ENCODE results near the gene DGKB.

DGKB gene

DNA sequence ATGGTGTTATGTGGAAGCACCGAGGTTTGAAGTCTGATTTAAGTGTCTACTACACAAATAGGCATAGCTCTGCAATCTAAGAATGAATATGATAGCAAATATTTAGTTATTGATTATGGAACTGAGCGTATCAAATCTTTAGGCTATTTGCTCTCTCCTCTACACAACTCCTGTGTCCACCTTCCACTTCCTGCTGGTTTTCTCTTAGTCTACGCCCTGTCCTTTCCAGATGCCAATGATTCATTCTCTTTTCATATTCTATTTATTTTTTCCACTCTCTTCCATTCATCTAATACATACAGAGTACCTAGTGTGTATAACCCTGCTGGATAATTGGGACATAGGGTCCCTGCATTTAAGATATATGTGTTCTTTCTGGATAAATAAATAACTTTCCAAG is 83.7 kb downstream of the DGKB start:
- no peak overlapping the region for H3K27ac ChIP-seq
- no peaks in the 10 kb centered on the region for H3K36me3 ChIP-seq
- no peaks in the 10 kb centered on the region for H3K4me1 ChIP-seq (ENCODE audit: control insufficient read depth in 1 of 2, insufficient read depth in 1 of 2, low read depth in 1 of 2, low read length in 1 of 2)
- TF ChIP-seq, protein P1, sequence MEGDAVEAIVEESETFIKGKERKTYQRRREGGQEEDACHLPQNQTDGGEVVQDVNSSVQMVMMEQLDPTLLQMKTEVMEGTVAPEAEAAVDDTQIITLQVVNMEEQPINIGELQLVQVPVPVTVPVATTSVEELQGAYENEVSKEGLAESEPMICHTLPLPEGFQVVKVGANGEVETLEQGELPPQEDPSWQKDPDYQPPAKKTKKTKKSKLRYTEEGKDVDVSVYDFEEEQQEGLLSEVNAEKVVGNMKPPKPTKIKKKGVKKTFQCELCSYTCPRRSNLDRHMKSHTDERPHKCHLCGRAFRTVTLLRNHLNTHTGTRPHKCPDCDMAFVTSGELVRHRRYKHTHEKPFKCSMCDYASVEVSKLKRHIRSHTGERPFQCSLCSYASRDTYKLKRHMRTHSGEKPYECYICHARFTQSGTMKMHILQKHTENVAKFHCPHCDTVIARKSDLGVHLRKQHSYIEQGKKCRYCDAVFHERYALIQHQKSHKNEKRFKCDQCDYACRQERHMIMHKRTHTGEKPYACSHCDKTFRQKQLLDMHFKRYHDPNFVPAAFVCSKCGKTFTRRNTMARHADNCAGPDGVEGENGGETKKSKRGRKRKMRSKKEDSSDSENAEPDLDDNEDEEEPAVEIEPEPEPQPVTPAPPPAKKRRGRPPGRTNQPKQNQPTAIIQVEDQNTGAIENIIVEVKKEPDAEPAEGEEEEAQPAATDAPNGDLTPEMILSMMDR (IDR thresholded peaks at IDR 0.05) = no peak
- no peak overlapping the region for H3K4me3 ChIP-seq (ENCODE audit: low read depth in 1 of 2, low read length in 1 of 2)
- H3K27me3 ChIP-seq = no peaks in the 10 kb centered on the region
- H3K9me3 ChIP-seq = no peaks in the 10 kb centered on the region

DNA sequence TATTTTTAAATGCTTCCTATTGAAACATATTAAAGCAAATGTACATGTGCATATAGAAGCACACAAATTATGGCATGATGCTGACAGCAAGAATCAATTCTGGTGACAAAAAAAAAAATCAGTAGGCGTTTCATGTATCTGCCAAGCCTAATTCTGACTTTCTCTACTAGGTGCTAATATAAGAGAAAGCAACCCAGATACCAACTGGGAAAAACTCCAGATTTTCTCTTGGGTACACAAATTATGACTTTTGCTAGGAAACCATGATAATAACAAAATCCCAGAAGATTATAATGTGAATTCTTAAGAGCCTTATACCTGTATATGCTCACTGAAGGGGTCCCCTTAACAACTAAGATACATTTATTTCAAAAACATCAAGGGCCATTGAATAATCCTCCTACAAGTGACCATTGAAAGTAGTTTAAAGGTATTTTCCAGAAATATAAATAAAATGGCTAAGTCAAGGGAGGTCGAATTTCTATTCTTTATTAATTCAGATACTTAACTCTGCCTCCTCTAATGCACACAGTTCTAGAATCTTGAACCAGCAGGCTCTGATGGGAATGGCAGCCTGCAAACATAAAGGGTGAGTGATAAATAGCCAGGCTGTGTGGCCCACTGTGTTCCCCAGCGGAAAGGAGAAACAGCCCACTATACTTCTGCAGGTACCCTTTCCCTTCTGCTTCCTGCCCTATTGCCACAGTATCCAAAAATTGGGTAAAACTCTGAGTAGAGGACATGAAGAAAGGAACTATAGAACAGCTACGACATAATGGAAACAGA is 84.5 kb downstream of the DGKB start:
- H3K36me3 ChIP-seq = no peaks in the 10 kb centered on the region
- H3K4me1 ChIP-seq (ENCODE audit: control insufficient read depth in 1 of 2, insufficient read depth in 1 of 2, low read depth in 1 of 2, low read length in 1 of 2) = no peaks in the 10 kb centered on the region
- H3K27ac ChIP-seq = no peak overlapping the region
- H3K27me3 ChIP-seq = no peaks in the 10 kb centered on the region
- no peaks in the 10 kb centered on the region for H3K9me3 ChIP-seq
- TF ChIP-seq, protein P1 (IDR thresholded peaks at IDR 0.05) = no peak
- no peak overlapping the region for H3K4me3 ChIP-seq (ENCODE audit: low read depth in 1 of 2, low read length in 1 of 2)

DNA sequence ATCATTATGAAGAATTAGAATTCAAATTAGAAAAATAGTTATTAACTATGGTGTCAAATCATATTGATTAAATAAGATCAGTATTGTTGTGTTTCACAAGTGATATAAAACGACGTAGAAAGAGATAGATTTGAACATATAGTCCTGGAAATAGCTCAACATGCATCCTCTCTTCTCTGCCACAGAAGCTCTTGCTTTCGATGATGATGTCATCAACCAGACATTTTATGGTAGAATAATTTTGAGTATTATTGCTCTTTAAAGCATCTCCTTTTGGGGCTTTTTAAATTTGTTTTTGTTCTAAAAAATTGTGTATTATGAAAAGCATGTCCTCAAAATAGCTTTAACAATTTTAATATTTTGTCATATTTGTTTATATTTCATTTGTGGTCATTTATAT is 95.0 kb downstream of the DGKB start:
- no peaks in the 10 kb centered on the region for H3K36me3 ChIP-seq
- H3K4me1 ChIP-seq (ENCODE audit: control insufficient read depth in 1 of 2, insufficient read depth in 1 of 2, low read depth in 1 of 2, low read length in 1 of 2) = no peaks in the 10 kb centered on the region
- no peak overlapping the region for H3K27ac ChIP-seq
- no peak overlapping the region for H3K4me3 ChIP-seq (ENCODE audit: low read depth in 1 of 2, low read length in 1 of 2)
- H3K9me3 ChIP-seq = no peaks in the 10 kb centered on the region
- TF ChIP-seq, protein P1 (IDR thresholded peaks at IDR 0.05) = no peak
- H3K27me3 ChIP-seq = no peaks in the 10 kb centered on the region

DNA sequence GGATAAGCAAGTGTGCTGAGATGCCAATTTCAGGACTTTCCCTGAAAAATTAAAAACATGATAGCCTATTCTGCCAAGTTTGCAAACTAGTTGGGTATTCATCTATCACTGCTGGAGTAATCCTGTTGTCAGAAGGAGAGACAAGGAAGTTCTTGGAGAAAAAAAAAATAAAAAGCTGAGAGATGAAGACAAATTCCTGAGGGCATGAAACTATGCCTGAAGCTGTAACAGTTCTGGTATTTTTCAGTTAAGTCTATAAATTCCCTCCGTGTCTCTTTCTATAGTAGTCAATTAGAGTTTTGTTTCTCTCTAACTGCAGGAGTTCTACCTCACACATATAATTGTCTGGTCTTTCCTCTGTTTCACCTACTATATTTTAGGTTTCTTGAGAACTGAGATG is 95.7 kb downstream of the DGKB start:
- Histone ChIP-seq H3K27ac (no peak overlapping the region), H3K36me3 (no peaks in the 10 kb centered on the region), H3K4me1 (ENCODE audit: control insufficient read depth in 1 of 2, insufficient read depth in 1 of 2, low read depth in 1 of 2, low read length in 1 of 2) (no peaks in the 10 kb centered on the region), H3K9me3 (no peaks in the 10 kb centered on the region), H3K27me3 (no peaks in the 10 kb centered on the region), H3K4me3 (ENCODE audit: low read depth in 1 of 2, low read length in 1 of 2) (no peak overlapping the region)
- TF ChIP-seq, protein P1 (IDR thresholded peaks at IDR 0.05) = no peak

DNA sequence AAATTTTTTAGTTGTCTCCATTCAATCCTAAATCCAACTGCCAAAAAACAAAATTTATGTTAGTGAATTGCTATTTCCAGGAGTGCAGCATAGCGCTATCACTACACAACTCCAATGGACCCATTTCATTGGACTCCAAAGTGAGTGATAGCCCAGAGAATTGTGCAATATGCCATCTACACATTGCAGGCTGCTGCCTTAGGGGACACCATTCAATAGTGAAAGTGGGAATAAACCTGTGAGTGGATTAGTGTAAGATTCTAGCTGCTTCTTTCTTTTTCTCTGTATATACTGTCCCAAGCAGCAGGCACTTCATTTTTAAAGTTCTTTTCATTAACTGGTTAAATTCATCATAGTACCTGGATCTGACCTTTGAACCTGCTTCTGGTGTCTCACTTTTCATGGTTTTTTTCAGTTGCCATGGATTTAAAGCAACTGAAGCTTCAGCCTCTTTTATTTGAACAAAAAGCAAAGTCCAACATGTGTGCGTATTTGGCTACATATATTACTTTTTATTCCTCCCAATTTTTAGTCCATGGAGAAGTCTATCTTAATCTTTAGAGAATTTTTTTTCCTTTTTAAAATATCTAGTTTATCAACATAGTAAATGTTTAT is 97.3 kb downstream of the DGKB start:
- Histone ChIP-seq H3K36me3 (no peaks in the 10 kb centered on the region), H3K27ac (no peak overlapping the region), H3K27me3 (no peaks in the 10 kb centered on the region), H3K4me3 (ENCODE audit: low read depth in 1 of 2, low read length in 1 of 2) (no peak overlapping the region), H3K9me3 (no peaks in the 10 kb centered on the region), H3K4me1 (ENCODE audit: control insufficient read depth in 1 of 2, insufficient read depth in 1 of 2, low read depth in 1 of 2, low read length in 1 of 2) (no peaks in the 10 kb centered on the region)
- TF ChIP-seq, protein P1 (IDR thresholded peaks at IDR 0.05) = no peak
